IMR-90 (cell line): Measurements from ENCODE around the gene SLC48A1. TPM values are rescaled to one million over a fixed set of nuclear protein-coding genes. Genes with fewer than 3 reads are reported as not detected.

Source experiments
- ATAC-seq: fragments of 200-7000 bp; cut with Tn5 transposase; 2 replicates; pipeline ENCODE4 v1.9.1; 2020; ENCODE audit warnings: low read depth, mild to moderate bottlenecking, moderate library complexity
- BruUV-seq: library from RNA; stranded (reverse); fragments of 400-500 nt; replicated peaks from 2 replicates; lab custom pipeline; 2021; lab: Mats Ljungman, UMichigan
- CTCF ChIA-PET: fragments of 300-600 bp; formaldehyde crosslinking; extraction: SDS; loops from one replicate; lab custom pipeline; 2021; ENCODE audit warnings: antibody characterized with exemption; lab: Yijun Ruan, JAX
- POLR2A ChIA-PET: fragments of 300-600 bp; sonication (Branson Sonifier 250); formaldehyde crosslinking; loops from one replicate; lab custom pipeline; 2022; ENCODE audit warnings: antibody characterized with exemption; ENCODE audit not compliant: unreplicated experiment; lab: Charles Lee
- DNase-seq: peaks from one replicate; pipeline ENCODE4 v3.0.0; 2013
- H2AFZ ChIP-seq: replicated peaks from 2 replicates; pipeline ENCODE3; 2013; ENCODE audit warnings: low read length, mild to moderate bottlenecking; ENCODE audit not compliant: poor library complexity
- H2AK5ac ChIP-seq: 2 replicates; pipeline ENCODE4 v1.6.1; 2013; ENCODE audit warnings: low read depth, low read length, inconsistent platforms
- H2AK9ac ChIP-seq: replicated peaks from 2 replicates; pipeline ENCODE3; 2013; ENCODE audit warnings: mild to moderate bottlenecking, low read depth, low read length, moderate library complexity; ENCODE audit not compliant: poor library complexity
- H2BK120ac ChIP-seq: 2 replicates; pipeline ENCODE4 v1.6.1; 2013; ENCODE audit warnings: low read depth, low read length, inconsistent platforms
- H2BK15ac ChIP-seq: 3 replicates; pipeline ENCODE4 v1.6.1; 2013; ENCODE audit warnings: low read depth, low read length, inconsistent platforms
- H2BK20ac ChIP-seq: 2 replicates; pipeline ENCODE4 v1.6.1; 2013; ENCODE audit warnings: low read depth, mild to moderate bottlenecking, inconsistent platforms, low read length, moderate library complexity
- H2BK5ac ChIP-seq: 2 replicates; pipeline ENCODE4 v1.6.1; 2013; ENCODE audit warnings: mild to moderate bottlenecking, low read depth, low read length, inconsistent platforms; ENCODE audit not compliant: poor library complexity, severe bottlenecking
- H3K14ac ChIP-seq: replicated peaks from 2 replicates; pipeline ENCODE4 v1.6.1; 2013; ENCODE audit warnings: low read depth, low read length, inconsistent platforms
- H3K18ac ChIP-seq: 2 replicates; pipeline ENCODE4 v1.6.1; 2013; ENCODE audit warnings: low read depth, low read length, control low read depth
- H3K23ac ChIP-seq: 2 replicates; pipeline ENCODE4 v1.6.1; 2013; ENCODE audit warnings: low read depth, low read length, inconsistent platforms
- H3K27ac ChIP-seq: 2 replicates; pipeline ENCODE4 v1.5.1; 2013; ENCODE audit warnings: mild to moderate bottlenecking, control low read depth, low read length; ENCODE audit not compliant: insufficient read depth
- H3K27me3 ChIP-seq: 2 replicates; pipeline ENCODE4 v1.6.1; 2013; ENCODE audit warnings: low read length; ENCODE audit not compliant: control insufficient read depth, insufficient read depth
- H3K36me3 ChIP-seq: 2 replicates; pipeline ENCODE4 v1.6.1; 2013; ENCODE audit warnings: low read length, mixed read lengths; ENCODE audit not compliant: control insufficient read depth, insufficient read depth
- H3K4ac ChIP-seq: 2 replicates; pipeline ENCODE4 v1.6.1; 2013; ENCODE audit warnings: low read depth, low read length, inconsistent platforms
- H3K4me1 ChIP-seq: 2 replicates; pipeline ENCODE4 v1.6.1; 2013; ENCODE audit warnings: low read length, mixed read lengths; ENCODE audit not compliant: control insufficient read depth, insufficient read depth
- H3K4me2 ChIP-seq: 2 replicates; pipeline ENCODE4 v1.6.1; 2013; ENCODE audit warnings: low read depth, mild to moderate bottlenecking, control low read depth, low read length, moderate library complexity
- H3K4me3 ChIP-seq: 2 replicates; pipeline ENCODE4 v1.5.1; 2013; ENCODE audit warnings: low read depth, mild to moderate bottlenecking, control low read depth, low read length, moderate library complexity; ENCODE audit not compliant: insufficient read depth
- H3K56ac ChIP-seq: 2 replicates; pipeline ENCODE4 v1.6.1; 2013; ENCODE audit warnings: low read length, inconsistent platforms; ENCODE audit not compliant: insufficient read depth; ENCODE audit errors: extremely low read depth
- H3K79me1 ChIP-seq, 2 experiments: 2 replicates each; pipeline ENCODE4 v1.6.1; 2013; ENCODE audit warnings: low read length in 2 of 2, inconsistent platforms in 1 of 2, low read depth in 1 of 2
- H3K9ac ChIP-seq: 2 replicates; pipeline ENCODE4 v1.6.1; 2013; ENCODE audit warnings: low read depth, low read length, control low read depth
- H3K9me1 ChIP-seq: 2 replicates; pipeline ENCODE4 v1.6.1; 2013; ENCODE audit warnings: low read length, inconsistent platforms; ENCODE audit not compliant: insufficient read depth
- H3K9me3 ChIP-seq: 2 replicates; pipeline ENCODE4 v1.6.1; 2013; ENCODE audit warnings: low read length; ENCODE audit not compliant: control insufficient read depth, insufficient read depth
- H4K20me1 ChIP-seq: 2 replicates; pipeline ENCODE4 v1.6.1; 2013; ENCODE audit warnings: low read length, inconsistent platforms; ENCODE audit not compliant: insufficient read depth
- H4K5ac ChIP-seq: 2 replicates; pipeline ENCODE4 v1.6.1; 2013; ENCODE audit warnings: mild to moderate bottlenecking, low read depth, low read length, control low read depth
- H4K8ac ChIP-seq, 2 experiments: 2 replicates each; pipeline ENCODE4 v1.6.1; 2013; ENCODE audit warnings: low read depth in 2 of 2, low read length in 2 of 2, control low read depth in 1 of 2, inconsistent platforms in 1 of 2
- H4K91ac ChIP-seq: 2 replicates; pipeline ENCODE4 v1.6.1; 2013; ENCODE audit warnings: low read depth, low read length, inconsistent platforms; ENCODE audit not compliant: insufficient read depth
- NFE2L2 ChIP-seq: fragments of 150-350 bp; IDR thresholded peaks from 2 replicates; pipeline ENCODE4 v1.6.1; 2016; ENCODE audit warnings: low read depth, mild to moderate bottlenecking, low read length
- POLR2A ChIP-seq: IDR thresholded peaks from 2 replicates; pipeline ENCODE4 v1.6.1; 2012; ENCODE audit warnings: mild to moderate bottlenecking, low read depth, low read length
- RAD21 ChIP-seq: IDR thresholded peaks from 2 replicates; pipeline ENCODE4 v1.6.1; 2012; ENCODE audit warnings: low read length, improper control_type of control experiment
- RFX5 ChIP-seq: IDR thresholded peaks from 2 replicates; pipeline ENCODE4 v1.8.0; 2012; ENCODE audit warnings: low read depth, mild to moderate bottlenecking, low read length, moderate library complexity
- SMC3 ChIP-seq: fragments of 150-350 bp; IDR thresholded peaks from 2 replicates; pipeline ENCODE4 v1.6.1; 2016; ENCODE audit warnings: low read depth, mild to moderate bottlenecking, antibody characterized with exemption, low read length, moderate library complexity
- WGBS, 2 experiments: methylation state at CpG; one replicate each; pipeline versions ENCODE4 v1.1.5 to v1.1.7; 2013; ENCODE audit warnings: missing lambda C conversion rate in 2 of 2; ENCODE audit not compliant: insufficient read length in 1 of 2; ENCODE audit errors: extremely low coverage in 2 of 2; 5-methylcytosine and 5-hydroxymethylcytosine counted together
- dilution Hi-C: fragments of 300-500 bp; cut with HindIII; formaldehyde crosslinking; loops from one replicate; pipeline ENCODE4 v1.14.3; 2018; ENCODE audit warnings: low sequenced_read_pairs; ENCODE audit not compliant: unreplicated experiment
- in situ Hi-C: fragments of 300-500 bp; cut with MboI; formaldehyde crosslinking; loops from 3 replicates; pipeline ENCODE4 v1.14.3; 2019; ENCODE audit warnings: low sequenced_read_pairs, inconsistent platforms, mixed read lengths
- intact Hi-C: fragments of 100-400 bp; cut with micrococcal nuclease; formaldehyde crosslinking; loops from 2 replicates; pipeline ENCODE4 v1.10.0; 2022
- polyA plus RNA-seq, 3 experiments: library from polyadenylated mRNA; depleted of rRNA; stranded (reverse); fragments of >200 nt; gene quantifications; 2 replicates each; pipeline ENCODE4 v1.2.3, GENCODE V29; 2012; ENCODE audit warnings: low replicate concordance in 1 of 3
- total RNA-seq: library from RNA; depleted of rRNA; stranded (reverse); fragments of >200 nt; gene quantifications from 2 replicates; pipeline ENCODE4 v1.2.3, GENCODE V29; 2012
- TF ChIP-seq, protein P1 (sequence below): conservative IDR thresholded peaks from 2 replicates; pipeline ENCODE4 v1.5.1; 2012; ENCODE audit warnings: mild to moderate bottlenecking, low read depth, low read length, improper control_type of control experiment

The SLC48A1 gene
- total and polyA plus RNA-seq, 2 of the 4 experiments (the other 2 are of a cell fraction): 4.8 to 5.9 TPM

DNA sequence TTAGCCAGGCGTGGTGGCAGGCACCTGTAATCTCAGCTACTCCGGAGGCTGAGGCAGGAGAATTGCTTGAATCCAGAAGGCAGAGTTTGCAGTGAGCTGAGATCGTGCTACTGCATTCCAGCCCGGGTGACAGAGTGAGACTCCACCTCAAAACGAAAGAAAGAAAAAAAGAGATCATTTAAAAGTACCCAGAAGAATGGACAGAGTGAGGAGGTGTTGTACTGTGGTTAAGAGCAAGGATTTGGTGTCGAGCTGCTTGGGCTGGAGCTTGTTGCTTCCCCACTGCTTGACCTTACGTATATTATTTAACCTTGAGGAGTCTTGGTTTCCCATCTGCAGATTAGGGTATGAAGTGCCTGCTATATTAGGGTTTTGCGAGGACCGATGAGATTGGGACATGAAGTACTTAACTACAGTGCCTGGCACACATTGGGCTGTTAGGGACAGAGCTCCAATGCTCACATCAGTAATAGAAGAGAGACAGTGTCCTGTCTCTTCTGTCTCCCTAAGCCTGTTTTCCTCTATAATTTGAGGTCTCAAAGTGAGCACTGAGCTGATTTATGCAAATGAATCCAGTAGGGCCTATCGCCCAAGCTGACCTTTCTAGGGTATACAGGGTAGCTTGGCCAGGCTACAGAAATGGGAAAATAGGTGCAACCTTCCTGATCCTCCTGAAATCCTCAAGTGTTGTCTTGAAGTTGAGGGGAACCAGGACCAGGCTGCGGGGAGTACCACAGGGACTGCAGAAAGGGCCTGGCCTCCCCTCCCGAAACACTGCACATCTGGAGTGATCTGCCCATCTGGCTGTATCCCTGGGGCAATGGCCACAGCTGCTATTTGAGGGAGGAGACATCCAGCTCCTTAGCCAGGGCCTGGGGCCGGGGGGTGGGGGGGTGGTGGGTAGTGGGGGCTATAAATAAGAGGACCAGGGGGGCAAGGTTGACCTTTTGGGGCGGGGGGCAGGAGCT, 55.3 kb downstream of the SLC48A1 start:
- dilution Hi-C loops (no loop called here), in situ Hi-C loops (loop anchor here (5.0 kb wide), 1 partner anchor 41 kb away; no protein-coding TSS in a partner anchor), intact Hi-C loops (no loop called here)
- peak overlapping the region; percentile 55 for H2AK9ac ChIP-seq
- CTCF ChIA-PET: interaction anchor here (0.7 to 1.3 kb wide), 3 partner anchors 10 to 11 kb away, joined by 3 to 4 read pairs (median 3); no protein-coding TSS in a partner anchor
- H4K91ac ChIP-seq: peak overlapping the region; percentile 86
- H3K4me3 ChIP-seq: no peak overlapping the region
- peak; percentile 43 for ATAC-seq
- no peaks in the 10 kb centered on the region for H3K9me3 ChIP-seq
- no peaks in the 10 kb centered on the region for H4K20me1 ChIP-seq
- BruUV-seq: no TSS peak
- peak overlapping the region; percentile 45 for H3K18ac ChIP-seq
- H2AFZ ChIP-seq: peak overlapping the region; percentile 83
- 95% methylated on average over 4 of the region's 14 CpGs; no CpG with 5 or more reads in 1 of the 2 experiments for WGBS, 2 experiments
- peaks cover 14% of the 10 kb centered on the region for H3K4me1 ChIP-seq
- H2BK15ac ChIP-seq: peak overlapping the region; percentile 76; the same call in 1 of the 3 replicates
- no peak overlapping the region for H3K56ac ChIP-seq
- DNase-seq: no peak
- H3K36me3 ChIP-seq: no peaks in the 10 kb centered on the region
- H4K8ac ChIP-seq: peak overlapping the region; percentile 84 to 95
- no peak overlapping the region for H3K4me2 ChIP-seq
- H3K23ac ChIP-seq: peak overlapping the region; percentile 42
- peak overlapping the region; percentile 36; the same call in 1 of the 2 replicates for H3K27ac ChIP-seq
- H2BK20ac ChIP-seq: peak overlapping the region; percentile 53; the same call in 1 of the 2 replicates
- H4K5ac ChIP-seq: peak overlapping the region; percentile 98
- TF ChIP-seq POLR2A (no peak), RAD21 (no peak), RFX5 (no peak), SMC3 (no peak), NFE2L2 (no peak)
- TF ChIP-seq, protein P1, sequence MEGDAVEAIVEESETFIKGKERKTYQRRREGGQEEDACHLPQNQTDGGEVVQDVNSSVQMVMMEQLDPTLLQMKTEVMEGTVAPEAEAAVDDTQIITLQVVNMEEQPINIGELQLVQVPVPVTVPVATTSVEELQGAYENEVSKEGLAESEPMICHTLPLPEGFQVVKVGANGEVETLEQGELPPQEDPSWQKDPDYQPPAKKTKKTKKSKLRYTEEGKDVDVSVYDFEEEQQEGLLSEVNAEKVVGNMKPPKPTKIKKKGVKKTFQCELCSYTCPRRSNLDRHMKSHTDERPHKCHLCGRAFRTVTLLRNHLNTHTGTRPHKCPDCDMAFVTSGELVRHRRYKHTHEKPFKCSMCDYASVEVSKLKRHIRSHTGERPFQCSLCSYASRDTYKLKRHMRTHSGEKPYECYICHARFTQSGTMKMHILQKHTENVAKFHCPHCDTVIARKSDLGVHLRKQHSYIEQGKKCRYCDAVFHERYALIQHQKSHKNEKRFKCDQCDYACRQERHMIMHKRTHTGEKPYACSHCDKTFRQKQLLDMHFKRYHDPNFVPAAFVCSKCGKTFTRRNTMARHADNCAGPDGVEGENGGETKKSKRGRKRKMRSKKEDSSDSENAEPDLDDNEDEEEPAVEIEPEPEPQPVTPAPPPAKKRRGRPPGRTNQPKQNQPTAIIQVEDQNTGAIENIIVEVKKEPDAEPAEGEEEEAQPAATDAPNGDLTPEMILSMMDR: no peak
- peak overlapping the region; percentile 41 for H2BK5ac ChIP-seq
- H3K14ac ChIP-seq: peak overlapping the region; percentile 44
- H3K79me1 ChIP-seq: peaks cover 0 to 5% of the 10 kb centered on the region in 2 experiments; a peak in 1 of 4 replicates
- POLR2A ChIA-PET: interaction anchor here (0.6 to 1.2 kb wide), 2 partner anchors 9 to 10 kb away, joined by 3 to 4 read pairs; no protein-coding TSS in a partner anchor
- peak overlapping the region; percentile 96 for H3K4ac ChIP-seq
- H3K9ac ChIP-seq: no peak overlapping the region
- H3K27me3 ChIP-seq: no peaks in the 10 kb centered on the region
- H2AK5ac ChIP-seq: peak overlapping the region; percentile 96
- H3K9me1 ChIP-seq: peaks cover 11% of the 10 kb centered on the region
- peak overlapping the region; percentile 89 for H2BK120ac ChIP-seq
